Measurements from ENCODE around the gene IQCE.

IQCE gene

DNA sequence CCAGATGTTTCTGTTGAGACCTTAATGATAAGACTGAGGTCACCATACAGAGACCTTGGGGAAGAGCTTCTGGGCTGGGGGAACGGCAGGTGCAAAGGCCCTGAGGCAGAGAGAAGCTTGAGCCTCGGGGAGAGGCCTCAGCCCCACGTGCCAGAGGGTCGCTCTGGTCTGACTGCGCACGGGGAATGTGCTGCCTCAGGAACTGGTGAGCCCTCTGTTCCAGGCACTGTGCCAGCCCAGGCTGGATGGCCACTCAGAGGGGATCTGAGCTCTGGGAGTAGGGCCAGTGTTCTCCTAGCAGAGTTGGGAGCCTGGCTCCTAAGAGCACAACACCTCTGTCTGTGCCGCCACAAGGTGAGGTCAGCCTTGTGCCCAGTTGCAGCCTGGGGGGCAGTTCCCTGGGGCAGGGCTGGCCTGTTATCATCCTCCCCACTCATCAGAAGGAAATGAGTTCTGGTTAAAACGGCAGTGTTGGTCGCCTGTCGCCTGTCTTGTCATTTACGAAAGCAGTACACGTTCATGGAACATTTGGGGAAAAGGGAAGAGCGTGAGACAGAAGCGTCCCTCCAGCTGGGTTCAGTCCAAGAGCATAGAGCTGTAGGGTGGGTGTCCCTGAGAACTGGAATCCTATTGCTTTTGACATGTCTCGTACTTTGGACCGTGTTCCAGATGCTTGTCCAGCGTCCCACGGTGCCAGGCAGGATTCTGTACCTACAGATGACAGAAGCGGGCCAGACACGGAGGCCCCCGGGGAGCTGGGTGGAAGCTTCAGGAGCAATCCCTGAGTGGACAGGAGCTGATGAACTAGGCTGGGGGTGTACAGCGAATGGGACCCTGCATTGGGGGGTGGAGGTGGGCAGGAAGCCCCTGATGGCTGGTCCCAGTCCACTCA is 77.3 kb downstream of the IQCE start:
- no peak for DNase-seq (ENCODE audit: low spot score)

DNA sequence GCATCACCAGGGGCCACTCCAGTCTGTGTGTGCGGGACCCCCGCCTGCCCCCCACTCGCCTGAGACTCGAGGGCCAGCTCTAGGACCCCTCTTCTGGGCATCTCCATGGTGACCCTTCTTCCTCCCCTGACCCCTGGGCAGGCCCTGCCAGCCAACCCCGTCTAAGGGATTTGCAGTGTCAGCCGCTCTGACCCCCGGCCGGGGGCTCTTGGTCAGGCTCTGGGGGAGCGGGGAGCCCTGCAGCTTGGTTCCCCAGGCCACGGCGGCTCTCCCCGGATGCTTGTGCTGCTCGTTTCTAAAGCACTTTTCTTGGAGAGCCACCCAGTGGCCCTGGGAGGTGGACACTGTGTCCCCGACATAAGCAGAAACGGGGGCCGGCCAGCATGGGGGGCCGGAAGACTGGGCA is 78.3 kb downstream of the IQCE start:
- DNase-seq (ENCODE audit: low spot score): no peak

DNA sequence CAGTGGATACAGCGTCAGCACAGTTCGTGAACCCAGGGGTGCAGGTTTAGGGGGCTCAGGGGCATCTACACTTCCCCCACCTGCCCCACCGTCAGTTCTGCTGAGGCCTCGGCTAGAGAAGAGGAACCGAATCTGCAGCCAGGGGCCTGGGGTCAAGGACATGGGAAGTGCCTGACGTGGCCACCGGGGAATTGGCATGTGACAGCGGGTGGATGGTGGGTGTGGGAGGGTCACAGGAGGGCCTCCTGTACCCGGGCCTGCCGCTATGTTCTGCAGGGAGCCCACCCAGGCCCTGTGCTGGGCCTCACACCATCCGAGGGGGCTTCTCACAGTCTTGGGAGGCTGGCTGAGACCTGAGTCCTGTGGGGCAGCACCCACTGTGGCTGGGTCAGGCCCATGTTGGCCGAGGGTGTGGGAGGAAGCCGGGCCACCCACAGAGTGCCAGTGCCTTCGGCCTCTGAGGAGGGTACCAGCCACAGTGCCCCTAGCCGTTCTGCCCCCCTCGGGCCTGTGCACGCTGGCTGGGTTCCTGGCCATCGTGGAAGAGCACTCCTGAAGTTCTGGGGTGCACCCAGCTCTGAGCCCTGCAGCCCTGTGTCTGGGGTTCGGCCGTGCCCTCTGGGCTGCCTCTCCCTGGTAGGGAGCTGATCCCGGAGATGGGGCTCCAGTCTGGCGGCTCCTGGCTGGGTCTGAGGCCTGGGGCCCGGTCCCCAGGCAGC is 78.9 kb downstream of the IQCE start:
- DNase-seq (ENCODE audit: low spot score): no peak

DNA sequence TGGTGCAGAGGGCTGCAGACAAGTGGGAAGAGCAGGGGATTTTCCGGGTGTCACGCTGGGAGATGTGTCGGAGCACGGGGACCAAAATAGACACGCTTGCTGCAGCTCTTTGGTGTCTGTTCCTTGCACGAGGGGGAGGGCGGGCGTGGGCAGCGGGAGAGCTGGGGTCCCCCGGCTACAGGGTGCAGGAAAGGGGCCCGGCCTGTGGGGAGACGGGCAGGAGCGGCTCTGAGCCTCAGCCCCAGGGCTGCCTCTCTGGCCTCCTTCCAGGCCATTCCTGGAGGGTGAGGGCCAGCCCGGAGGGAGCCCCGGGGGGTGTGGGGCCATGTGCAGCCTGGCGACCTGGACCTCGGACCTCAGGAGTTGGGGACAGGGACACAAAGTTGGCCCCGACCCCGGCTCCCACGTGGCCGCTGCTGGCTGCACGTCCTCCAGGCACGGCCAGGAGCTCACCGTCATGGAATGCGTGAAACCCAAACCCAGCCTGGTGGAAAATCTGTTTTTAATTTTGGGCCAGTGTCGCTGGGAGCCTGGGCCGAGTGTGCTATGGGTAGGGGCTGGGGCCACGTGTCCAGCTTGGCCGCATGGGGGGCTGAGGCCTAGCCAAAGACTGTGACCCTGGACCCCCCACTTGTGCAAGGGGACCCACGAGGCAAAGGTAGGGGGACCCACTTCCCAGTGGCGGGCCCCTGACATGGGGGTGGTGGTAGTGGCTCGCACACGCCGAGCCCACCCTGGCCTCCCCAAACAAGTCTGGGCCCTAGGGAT is 79.6 kb downstream of the IQCE start:
- peak; percentile 87 for DNase-seq (ENCODE audit: low spot score)

DNA sequence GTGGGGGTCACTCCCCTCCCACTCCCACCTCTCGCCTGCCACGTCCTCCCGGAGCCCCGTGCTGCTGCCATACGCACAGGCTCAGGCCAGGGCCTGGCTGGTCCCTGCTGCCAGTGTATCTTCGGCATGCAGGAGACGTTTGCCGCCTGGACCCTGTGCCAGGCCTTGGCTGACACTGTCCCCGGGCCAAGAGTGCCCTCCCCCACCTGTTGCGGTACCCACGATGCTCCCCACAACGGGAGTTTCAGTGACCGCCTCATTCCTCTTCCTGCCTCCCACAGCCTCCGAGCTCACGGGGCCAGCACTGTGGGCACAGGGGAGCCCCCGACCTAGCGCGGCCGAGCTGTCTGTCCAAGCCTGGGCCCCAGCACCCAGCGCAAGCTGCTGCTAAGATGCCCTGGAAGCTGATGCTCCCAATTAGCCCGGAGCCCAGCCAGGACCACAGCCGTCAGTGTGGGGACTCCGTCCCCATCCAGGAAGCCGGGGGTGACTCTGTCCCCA is 80.5 kb downstream of the IQCE start:
- no peak for DNase-seq (ENCODE audit: low spot score)

DNA sequence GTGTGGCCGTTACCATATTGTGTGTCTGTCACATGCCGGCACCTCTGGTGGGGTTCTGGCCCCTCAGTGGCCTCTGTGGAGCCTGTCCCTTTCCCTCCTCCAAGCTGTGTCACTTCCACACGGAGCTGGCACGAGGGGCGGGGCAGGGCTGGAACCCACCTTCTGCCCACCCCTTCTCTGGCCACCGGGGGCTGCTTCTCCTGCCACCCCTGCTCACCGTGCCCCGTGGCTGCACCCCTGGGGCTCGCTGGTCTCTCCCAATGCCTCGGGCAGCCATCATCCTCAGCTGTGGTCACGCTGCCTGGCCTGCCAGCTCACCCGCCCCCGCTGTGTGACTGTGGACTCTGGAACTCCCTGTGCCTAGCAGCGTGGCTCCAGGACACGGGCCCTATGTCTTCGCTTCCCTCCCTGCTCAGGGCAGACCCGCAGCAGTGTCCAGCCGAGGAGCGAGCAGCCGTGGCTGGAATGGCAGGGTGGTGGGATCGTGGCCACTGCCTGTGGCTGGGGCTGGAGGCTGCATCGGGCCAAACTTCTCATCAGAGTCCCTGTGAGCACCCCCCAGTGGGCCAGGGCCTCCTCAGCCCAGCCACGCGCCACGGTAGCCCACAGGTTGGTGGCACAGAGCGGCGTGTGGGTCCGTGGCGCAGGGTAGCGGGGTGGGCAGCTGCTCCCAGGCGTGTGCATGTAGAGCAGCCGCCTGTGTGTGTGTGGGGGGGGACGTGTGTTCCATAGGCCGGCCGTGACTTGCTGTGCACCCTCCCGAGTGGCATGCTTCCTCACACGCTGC is 81.1 kb downstream of the IQCE start:
- DNase-seq (ENCODE audit: low spot score): no peak

DNA sequence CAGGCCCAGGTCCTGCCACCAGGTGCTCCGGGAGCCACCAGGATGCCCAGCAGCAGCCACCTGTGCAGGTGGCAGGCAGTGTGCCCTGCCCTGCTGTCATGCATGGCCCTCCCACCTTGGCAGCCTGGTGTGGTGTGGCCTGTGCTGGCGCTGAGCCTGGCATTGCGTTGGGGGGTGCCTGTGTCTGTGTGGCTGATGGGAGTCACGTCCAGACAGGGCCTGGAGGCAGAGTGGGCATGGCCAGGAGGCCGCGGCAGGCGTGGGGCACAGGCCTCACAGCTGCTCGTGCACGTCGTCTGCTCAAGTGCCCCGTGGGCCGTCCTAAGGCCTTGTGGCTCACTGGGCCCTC is 81.7 kb downstream of the IQCE start:
- no peak for DNase-seq (ENCODE audit: low spot score)

DNA sequence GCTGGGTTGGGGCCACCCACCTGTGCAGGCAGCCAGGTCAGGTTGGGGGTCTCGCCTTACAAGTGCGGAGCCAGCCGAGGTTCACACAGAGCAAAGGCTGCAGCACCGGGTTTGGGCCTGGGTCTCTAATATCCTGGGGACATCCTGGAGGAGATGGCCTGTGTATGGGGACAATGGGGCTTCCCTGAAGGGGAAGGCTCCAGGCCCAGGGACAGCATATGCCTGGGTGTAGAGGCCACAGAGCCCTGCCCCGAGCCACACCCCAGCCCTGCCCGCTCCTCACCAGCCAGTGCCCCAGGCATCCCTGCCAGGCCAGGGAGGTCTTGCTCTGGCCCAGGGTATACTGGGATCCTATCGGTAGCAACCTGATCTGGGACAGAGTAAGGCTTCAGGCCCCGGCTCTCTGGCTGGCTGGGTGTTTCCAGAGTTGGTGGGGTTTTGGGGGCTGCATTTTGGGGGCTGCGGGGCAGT is 82.1 kb downstream of the IQCE start:
- DNase-seq (ENCODE audit: low spot score): no peak

DNA sequence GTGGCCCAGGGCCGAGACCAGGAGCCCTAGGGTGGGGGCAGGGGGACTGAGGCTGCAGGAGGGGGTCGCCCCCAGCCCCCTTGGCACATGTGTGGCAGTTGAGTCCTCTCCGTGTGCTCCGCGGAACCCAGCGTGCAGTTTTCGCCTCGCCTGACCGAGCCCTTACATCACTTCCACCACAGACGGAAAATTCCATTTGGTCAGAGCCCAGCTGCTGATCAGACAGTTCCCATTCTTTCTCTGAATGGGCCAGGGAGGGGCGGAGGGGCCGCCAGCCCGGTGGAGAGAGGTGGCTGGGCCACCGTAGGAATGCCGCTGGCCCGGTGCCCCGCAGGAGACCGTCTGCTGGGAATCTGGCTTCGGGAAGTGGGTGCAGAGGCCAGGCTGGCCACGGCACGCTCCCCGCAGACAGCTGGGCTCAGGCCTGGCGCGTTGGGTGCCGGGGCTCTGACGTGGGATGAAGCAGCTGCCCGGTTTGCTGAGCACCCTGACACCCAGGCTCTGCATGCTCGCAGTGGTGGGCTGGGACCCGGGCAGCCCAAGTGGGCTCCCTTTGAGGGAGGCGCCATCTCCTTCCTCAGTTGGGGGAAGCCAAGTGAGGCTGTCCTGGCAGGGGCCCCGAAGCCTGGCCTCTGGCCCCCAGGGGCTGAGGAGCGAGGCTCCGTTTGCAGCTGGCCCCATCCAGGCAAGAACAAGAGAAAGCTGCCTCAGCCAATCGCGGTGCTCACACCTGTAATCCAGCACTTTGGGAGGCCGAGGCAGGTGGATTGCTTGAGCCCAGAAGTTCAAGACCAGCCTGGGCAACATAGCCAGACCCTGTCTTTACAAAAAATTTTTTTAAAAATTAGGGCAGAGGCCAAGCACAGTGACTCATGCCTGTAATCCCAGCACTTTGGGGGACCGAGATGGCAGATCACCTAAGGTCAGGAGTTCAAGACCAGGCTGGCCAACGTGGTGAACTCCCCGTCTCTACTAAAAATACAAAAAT is 82.9 kb downstream of the IQCE start:
- peak; percentile 91 for DNase-seq (ENCODE audit: low spot score)

DNA sequence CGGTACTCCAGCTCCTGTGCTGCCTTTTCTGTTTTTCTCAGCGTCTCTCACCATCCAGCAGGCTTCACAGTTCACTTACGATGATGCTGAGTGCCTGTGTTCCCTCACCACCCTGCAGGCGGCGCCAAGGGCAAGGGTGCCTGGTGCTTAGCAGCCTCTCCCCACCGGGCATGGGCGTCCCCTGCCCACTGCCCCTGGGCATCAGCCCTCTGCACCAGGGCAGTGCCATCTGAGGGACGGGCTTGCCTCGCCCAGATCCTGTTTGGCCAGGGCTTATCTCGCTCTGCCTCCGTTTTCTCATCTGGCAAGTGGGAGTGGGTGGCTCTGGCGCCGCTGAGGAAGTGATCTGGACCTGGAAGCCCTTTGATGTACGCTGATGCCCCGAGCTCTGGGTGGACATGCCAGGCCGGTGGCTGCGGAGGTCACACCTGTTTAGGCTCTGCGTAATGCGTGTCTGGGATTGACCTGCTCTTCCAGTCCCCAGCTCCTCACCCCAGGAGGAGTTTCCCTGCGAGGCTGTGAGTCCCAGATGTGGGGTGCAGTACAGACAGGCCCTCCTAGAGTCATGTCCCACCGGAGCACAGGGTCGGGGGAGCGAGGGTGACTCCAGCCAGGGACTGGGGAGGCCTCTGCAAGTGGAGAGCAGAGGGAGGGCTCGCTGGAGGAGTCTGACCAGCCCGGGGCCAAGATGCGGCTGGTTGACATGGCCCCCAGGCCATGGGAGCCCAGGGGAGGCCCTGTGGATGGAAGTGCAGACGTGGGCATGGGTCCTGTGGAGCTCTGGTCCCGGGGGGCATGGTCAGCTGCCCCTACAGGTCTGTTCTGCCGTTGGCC is 84.8 kb downstream of the IQCE start:
- DNase-seq (ENCODE audit: low spot score): no peak

DNA sequence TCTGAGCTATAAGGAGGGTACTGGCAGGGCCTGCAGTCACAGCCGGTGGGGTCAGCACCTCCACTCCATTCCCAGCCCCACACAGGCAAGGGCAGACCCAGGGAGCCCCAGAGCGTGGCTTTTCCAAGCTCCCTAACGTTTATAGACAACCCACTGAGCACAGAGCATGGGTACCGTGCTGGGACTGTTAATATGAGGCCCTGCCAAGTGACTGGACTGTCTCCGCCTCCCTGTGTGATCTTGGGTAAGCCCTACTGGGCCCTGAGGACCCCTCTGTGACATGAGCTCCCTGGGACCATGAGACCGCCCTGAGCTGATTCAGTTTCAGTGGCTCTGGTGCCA is 85.4 kb downstream of the IQCE start:
- no peak for DNase-seq (ENCODE audit: low spot score)

DNA sequence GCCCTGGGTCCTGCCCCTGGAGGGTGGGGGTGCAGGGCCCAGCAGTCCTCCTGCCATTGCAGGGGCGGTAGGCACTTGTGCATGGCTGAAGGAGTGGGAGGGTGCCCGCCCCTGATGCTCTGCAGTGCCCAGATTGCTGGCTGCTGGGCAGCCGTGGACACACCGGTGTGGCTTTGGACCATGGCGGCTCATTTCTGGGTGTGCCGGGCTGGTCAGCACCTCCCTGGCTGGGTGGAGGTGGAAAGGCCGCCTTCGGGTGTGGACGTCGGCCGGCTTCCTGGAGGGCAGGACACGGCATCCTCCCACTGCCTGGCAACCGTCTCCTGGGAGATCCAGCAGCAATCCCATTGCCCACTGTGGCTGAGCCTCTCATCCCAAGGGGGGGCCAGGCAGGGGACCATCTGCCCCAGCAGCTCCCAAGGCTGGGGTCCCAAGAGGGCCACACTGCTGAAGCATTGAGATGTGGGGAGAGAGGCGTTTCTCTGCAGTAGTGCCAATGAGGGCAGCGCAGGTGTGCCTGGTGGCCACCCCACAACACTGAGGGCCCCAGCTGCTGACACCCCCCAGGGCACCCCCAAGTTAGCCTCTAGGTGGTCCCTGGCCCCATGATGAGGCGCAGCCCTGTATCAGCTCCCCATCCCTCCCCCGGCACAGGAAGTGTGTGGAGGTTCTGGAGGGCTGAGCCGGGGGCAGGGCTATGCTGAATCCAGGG is 85.9 kb downstream of the IQCE start:
- no peak for DNase-seq (ENCODE audit: low spot score)

DNA sequence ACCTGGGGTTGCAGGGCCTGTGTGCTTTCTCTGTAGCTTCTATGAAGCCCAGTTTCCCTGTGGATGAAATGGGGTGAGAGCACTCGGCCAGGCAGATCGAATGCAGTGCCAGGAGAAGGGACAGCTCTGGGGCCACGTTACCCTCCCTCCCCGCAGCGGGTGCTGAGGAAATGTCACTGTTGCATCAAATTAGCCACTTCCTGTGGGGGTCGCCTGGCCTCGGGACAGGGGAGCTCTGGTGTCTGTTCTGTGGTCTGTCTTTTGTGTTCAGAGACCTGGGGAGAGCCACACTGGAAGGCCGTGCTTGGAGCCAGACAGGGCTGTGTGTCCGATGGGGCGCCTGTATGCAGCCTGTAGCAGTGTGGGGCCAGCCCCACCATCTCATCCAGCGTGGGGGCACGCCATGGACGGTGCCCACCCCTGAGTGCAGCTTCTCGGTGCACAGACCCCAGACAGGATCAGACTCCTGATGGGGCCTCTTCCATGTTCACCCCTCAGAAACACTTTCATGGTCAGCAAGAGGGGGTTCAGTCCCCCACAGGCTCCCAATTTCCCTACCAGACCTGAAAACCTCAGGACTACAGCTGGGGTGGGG is 86.6 kb downstream of the IQCE start:
- no peak for DNase-seq (ENCODE audit: low spot score)

DNA sequence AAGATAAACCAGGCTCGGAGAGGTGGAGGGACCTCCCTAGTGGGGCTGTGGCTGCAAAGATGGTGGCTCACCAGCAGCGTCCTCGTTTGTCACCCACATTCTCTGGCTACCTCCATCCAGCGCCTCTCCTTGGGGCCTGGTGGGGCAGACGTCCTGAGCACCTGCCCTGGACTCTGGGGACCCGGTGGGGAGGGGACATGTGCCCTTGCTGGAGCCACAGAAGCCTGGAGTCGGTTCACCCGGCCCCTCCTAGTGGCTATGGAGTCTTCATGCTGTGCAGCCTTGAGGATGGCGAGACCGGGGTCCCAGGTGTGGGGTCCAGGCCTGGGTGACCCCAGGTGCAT is 87.5 kb downstream of the IQCE start:
- DNase-seq (ENCODE audit: low spot score): no peak

DNA sequence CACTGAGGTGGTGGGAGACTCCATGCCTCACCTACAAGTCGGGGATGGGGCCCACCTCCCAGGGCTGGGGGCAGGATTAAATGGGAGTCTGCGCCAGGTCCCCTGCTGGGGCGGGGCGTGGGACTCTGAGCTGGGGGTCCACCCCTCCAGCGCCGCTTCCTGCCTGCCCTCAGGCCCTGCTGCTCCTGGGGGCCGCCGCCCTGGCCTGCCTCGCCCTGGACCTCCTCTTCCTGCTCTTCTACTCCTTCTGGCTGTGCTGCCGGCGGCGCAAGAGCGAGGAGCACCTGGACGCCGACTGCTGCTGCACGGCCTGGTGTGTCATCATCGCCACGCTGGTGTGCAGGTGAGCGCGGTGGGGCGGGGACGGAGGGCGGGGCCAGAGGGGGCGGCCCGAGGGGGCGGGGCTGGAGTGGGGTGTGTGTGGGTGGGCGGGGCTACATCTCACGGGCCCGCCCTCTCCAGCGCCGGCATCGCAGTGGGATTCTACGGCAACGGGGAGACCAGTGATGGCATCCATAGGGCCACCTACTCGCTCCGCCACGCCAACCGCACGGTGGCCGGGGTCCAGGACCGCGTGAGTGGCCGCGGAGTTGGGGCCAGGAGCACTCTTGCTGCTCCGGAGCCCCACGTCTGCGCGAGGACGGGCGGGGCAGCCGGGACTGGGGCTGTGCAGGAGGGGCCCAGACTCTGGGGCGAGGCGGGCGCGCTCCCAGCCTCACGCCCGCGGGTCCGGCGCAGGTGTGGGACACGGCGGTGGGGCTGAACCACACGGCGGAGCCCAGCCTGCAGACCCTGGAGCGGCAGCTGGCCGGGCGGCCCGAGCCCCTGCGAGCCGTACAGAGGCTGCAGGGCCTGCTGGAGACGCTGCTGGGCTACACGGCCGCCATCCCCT is 88.1 kb downstream of the IQCE start:
- no peak for DNase-seq (ENCODE audit: low spot score)

DNA sequence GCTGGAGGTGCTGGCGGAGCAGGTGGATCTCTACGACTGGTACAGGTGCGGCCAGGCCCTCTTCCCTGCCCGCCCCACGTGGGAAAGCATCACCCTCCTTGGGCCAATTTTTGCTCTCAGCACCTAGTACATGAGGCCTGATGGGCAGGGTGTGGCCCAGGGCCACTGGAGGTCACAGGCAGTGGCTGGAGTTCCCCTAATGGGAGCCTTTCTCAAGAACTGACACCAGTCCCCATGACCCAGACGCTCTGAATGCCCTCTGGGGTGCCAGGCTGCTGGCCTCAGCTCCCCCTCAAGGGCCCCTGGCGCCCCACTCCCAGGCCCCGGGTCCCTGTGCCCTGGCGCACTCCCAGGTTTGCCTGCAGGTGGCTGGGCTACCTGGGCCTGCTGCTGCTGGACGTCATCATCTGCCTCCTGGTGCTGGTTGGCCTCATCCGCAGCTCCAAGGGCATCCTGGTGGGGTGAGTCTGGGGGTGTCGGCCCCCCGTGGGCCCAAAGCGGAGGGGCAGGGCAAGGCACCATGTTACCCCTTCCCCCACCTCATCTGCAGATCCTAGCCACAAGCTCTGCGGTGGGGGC is 88.9 kb downstream of the IQCE start:
- DNase-seq (ENCODE audit: low spot score): no peak

DNA sequence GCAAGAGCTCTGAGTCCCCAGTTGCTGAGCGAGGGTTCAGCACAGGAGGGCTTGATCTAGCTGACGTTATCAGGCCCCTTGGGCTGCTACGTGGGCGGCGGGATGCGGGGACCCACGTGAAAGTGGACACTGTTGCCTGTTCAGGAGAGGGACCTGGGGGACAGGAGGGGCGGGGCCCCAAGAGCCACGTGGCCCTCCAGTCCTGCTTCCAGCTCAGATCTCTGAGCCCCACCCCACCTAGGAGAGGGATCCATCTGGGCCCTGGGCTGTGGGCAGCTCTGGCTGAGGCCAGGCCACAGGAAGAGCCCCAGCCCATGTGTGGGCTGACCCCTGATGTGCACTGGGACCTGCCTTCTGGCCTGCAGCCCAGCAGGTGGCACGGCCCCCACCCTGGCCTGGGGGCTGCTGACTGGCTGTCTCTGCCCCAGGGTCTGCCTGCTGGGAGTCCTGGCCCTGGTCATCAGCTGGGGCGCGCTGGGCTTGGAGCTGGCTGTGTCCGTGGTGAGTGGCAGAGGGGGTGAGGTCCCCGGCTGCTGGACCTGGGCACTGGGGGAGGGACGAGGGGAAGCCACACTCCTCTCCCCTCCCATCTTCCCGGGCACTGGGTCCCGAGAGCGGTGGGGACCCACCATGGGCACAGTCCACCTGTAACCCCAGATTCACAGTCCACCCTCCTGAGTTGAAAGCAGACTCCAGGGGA is 90.5 kb downstream of the IQCE start:
- DNase-seq (ENCODE audit: low spot score): no peak

All from AG20443 (cell line).